IPS DF 6.9 (cell line): ENCODE results near the gene LRGUK.

ENCODE experiments used
- DNase-seq: peaks from one replicate; pipeline ENCODE4 v3.0.0-alpha.2; 2013; ENCODE audit warnings: low read depth, low spot score
- H3K27ac ChIP-seq: one replicate; pipeline ENCODE4 v1.5.1; 2013; ENCODE audit warnings: low read length, control low read depth
- H3K27me3 ChIP-seq: 2 replicates; pipeline ENCODE4 v1.6.1; 2013; ENCODE audit warnings: mild to moderate bottlenecking, low read length; ENCODE audit not compliant: control insufficient read depth, insufficient read depth
- H3K36me3 ChIP-seq: 2 replicates; pipeline ENCODE4 v1.6.1; 2013; ENCODE audit warnings: low read length; ENCODE audit not compliant: control insufficient read depth, insufficient read depth
- H3K4me1 ChIP-seq: 2 replicates; pipeline ENCODE4 v1.6.1; 2013; ENCODE audit warnings: low read length; ENCODE audit not compliant: control insufficient read depth, insufficient read depth
- H3K4me3 ChIP-seq: 2 replicates; pipeline ENCODE4 v1.5.1; 2013; ENCODE audit warnings: mild to moderate bottlenecking, low read length
- H3K9me3 ChIP-seq: 2 replicates; pipeline ENCODE4 v1.6.1; 2013; ENCODE audit warnings: low read length, inconsistent platforms; ENCODE audit not compliant: control insufficient read depth, insufficient read depth
- WGBS: extraction: QIAGEN DNeasy Blood & Tissue Kit; methylation state at CpG from one replicate; pipeline ENCODE4 v1.1.7; 2013; ENCODE audit warnings: mixed read lengths, missing lambda C conversion rate; ENCODE audit not compliant: insufficient read length, insufficient coverage; 5-methylcytosine and 5-hydroxymethylcytosine counted together

The LRGUK gene

DNA sequence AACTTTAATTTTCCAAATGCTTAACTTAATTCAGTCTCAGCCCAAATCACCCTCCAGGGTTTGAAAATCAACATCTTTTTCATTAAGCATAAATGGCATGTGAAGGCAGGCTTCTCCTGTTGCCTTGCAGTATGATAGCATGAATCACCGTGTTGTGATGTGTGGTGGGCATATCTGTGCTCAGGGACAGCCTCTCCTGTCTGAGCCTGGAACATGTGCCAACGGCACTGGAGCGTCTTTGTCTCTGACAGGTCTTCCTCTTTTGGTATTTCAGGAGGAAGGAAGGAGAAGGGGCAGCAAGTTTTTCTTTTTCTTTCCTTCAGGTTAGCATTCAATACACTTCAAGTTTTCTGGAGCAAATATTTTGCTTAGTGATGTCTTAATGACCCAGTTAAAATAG is 57.6 kb downstream of the LRGUK start:
- no peak overlapping the region for H3K27ac ChIP-seq
- no peaks in the 10 kb centered on the region; the same call in 1 of the 2 replicates for H3K4me1 ChIP-seq
- WGBS: no CpG with 5 or more reads among the region's 3 CpGs
- no peak overlapping the region for H3K4me3 ChIP-seq
- no peaks in the 10 kb centered on the region for H3K9me3 ChIP-seq
- no peak for DNase-seq
- H3K27me3 ChIP-seq: no peaks in the 10 kb centered on the region
- no peaks in the 10 kb centered on the region for H3K36me3 ChIP-seq

DNA sequence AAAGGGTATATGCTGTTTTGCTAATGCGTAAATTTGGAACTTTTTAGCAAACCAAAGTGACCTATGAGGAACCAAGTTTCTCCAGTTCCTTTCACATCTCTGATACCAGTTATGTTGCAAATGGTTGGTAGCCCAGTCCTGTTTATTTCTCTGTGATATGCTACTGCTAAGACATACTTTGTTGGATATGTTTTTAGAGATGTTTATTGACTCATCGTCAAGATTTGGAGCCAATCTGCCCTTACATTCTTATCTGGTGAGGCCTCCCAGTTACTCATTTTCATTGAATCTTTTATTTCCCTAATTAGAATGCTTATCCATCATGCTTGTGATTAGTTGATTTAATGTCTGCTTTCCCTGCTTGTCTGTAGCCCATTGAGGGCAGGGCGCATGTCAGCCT is 58.9 kb downstream of the LRGUK start:
- Histone ChIP-seq H3K27me3 (no peaks in the 10 kb centered on the region), H3K9me3 (no peaks in the 10 kb centered on the region), H3K36me3 (no peaks in the 10 kb centered on the region), H3K4me1 (no peaks in the 10 kb centered on the region; the same call in 1 of the 2 replicates), H3K4me3 (no peak overlapping the region), H3K27ac (no peak overlapping the region)
- no CpG with 5 or more reads among the region's 3 CpGs for WGBS
- no peak for DNase-seq

DNA sequence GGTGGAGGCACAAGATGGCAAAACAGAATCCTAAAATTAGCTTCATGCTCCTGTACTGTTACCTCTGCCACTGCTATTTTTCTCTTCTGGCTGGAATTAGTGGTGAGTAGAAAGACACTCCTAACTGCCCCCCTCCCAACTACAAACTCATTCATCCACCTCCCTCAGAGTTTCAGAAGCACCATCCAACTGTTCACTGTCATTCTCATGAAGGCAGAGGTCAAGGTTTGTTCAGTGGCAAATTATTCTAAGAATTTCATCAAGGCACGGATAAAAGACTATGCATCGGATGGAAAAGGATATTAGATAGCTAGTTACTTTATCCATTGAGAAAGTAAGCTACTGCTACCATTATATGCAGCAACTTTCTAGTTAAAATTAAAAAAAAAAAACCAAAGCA is 59.7 kb downstream of the LRGUK start:
- Histone ChIP-seq H3K9me3 (no peaks in the 10 kb centered on the region), H3K36me3 (no peaks in the 10 kb centered on the region), H3K4me1 (no peaks in the 10 kb centered on the region; the same call in 1 of the 2 replicates), H3K4me3 (no peak overlapping the region), H3K27ac (no peak overlapping the region), H3K27me3 (no peaks in the 10 kb centered on the region)
- no CpG with 5 or more reads among the region's 2 CpGs for WGBS
- no peak for DNase-seq

DNA sequence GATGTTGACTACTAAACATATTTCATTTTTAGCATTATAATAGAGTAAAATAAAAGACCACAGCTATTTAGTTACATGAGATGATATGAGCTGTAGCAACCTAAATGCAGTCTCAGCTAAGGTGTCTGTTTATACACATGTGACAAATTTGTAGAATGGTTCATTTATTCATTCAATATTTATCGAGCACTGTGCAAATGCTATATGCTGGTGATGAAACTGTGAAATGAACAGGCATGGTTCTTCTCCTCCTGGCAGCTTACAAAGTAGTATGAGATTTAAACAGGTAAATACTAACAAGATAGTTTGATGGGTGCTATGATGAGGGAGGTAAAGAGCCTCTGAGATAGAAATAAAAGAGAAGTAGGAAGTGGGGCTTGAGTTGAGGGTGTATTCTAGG is 60.8 kb downstream of the LRGUK start:
- no CpG with 5 or more reads among the region's 1 CpG for WGBS
- DNase-seq: no peak

DNA sequence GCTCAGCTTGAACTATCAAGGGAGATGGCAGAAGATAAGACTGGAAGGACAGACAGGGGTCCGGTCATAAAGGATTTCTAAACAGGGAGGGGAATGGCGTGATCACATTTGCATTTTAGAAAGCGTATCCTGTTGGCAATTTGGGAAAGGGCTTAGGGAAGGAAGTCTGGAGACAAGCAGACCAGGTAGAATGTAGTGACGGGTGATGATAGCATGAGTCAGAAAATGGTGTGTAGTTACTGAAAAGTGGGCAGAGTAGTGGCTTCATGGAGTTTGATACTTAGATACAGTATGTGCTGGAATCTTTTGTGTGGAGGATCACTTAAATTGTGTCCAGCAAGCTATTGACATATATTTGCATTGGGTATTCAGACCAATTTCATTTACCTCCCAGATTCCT is 61.2 kb downstream of the LRGUK start:
- no CpG with 5 or more reads among the region's 4 CpGs for WGBS
- no peak for DNase-seq
- H3K27ac ChIP-seq: no peak overlapping the region

More for the DNA sequence above, 60.8 kb downstream of the LRGUK start:
- Histone ChIP-seq H3K4me3 (no peak overlapping the region), H3K27me3 (no peaks in the 10 kb centered on the region), H3K36me3 (no peaks in the 10 kb centered on the region), H3K9me3 (no peaks in the 10 kb centered on the region), H3K4me1 (no peaks in the 10 kb centered on the region; the same call in 1 of the 2 replicates), H3K27ac (no peak overlapping the region)

DNA sequence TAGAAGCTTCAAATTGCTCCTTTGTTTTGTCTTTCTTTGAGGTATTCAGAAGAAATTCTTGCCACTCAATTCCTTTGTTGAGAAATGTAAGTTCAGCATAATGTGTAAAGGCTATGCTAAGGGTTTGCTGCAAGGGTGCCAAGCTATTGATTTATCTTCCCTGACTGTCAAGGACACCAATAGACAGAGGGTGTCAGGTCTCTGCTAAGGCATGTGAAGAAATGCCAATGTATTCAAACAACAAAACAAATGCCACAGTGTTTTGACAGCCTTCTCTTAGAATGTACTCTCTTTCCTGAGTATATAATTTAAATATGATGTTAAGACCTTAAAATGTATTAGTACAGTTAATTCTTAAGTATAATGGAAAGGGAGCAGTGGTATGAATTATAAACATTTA is 62.4 kb downstream of the LRGUK start:
- no peaks in the 10 kb centered on the region for H3K9me3 ChIP-seq
- 0 out of 2 replicates have a peak, but pooled peaks cover 3% of the 10 kb centered on the region for H3K36me3 ChIP-seq
- H3K4me3 ChIP-seq: no peak overlapping the region
- DNase-seq: no peak
- no peak overlapping the region for H3K27ac ChIP-seq
- no peaks in the 10 kb centered on the region for H3K27me3 ChIP-seq
- H3K4me1 ChIP-seq: no peaks in the 10 kb centered on the region; the same call in 1 of the 2 replicates

More for the DNA sequence above, 61.2 kb downstream of the LRGUK start:
- Histone ChIP-seq H3K4me1 (no peaks in the 10 kb centered on the region; the same call in 1 of the 2 replicates), H3K9me3 (no peaks in the 10 kb centered on the region), H3K36me3 (no peaks in the 10 kb centered on the region), H3K27me3 (no peaks in the 10 kb centered on the region), H3K4me3 (no peak overlapping the region)

DNA sequence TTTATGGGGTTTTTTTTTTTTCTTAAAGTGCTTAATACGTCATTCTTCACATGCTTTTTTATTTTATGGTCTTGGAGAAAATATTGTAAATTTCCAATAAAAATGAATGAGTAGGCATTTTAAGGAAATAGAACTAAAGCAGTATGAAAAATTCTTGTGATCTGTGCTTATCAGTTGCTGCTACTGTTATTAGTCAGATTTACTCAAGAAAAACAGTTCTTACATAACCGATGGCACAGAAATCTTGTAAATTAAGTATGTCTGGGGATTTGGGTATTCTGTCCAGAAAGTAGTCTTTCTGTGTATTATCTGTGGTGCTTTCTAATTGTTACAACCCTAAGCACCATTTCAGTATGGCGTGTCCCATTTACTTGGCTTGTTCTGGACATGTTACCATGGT is 64.7 kb downstream of the LRGUK start:
- H3K4me3 ChIP-seq: no peak overlapping the region
- 0 out of 2 replicates have a peak, but pooled peaks cover 3% of the 10 kb centered on the region for H3K36me3 ChIP-seq
- WGBS: no CpG with 5 or more reads among the region's 3 CpGs
- no peaks in the 10 kb centered on the region; the same call in 1 of the 2 replicates for H3K4me1 ChIP-seq
- DNase-seq: no peak
- H3K27me3 ChIP-seq: no peaks in the 10 kb centered on the region
- no peaks in the 10 kb centered on the region for H3K9me3 ChIP-seq
- H3K27ac ChIP-seq: no peak overlapping the region

DNA sequence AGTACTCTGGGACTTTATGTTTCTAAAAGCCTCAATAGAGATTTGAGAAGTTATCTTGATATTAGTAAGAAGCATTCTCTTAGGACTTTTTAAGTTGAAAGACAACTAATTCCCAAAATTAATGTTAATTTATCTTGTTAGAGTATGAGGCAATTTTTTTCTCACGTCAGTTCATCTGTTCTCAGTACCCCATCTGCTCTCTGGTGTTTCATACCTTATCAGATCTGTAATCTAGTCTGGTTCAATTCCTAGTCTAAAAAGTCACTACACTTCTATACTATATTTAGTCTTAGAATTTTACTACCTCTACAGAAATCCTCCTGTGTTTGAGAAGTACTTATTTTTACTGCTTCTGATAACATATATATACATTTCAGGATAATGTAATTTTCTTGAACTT is 66.1 kb downstream of the LRGUK start:
- Histone ChIP-seq H3K36me3 (0 out of 2 replicates have a peak, but pooled peaks cover 3% of the 10 kb centered on the region), H3K4me3 (no peak overlapping the region), H3K27me3 (no peaks in the 10 kb centered on the region), H3K27ac (no peak overlapping the region), H3K9me3 (no peaks in the 10 kb centered on the region), H3K4me1 (no peaks in the 10 kb centered on the region; the same call in 1 of the 2 replicates)
- WGBS: no CpG with 5 or more reads among the region's 1 CpG
- no peak for DNase-seq

DNA sequence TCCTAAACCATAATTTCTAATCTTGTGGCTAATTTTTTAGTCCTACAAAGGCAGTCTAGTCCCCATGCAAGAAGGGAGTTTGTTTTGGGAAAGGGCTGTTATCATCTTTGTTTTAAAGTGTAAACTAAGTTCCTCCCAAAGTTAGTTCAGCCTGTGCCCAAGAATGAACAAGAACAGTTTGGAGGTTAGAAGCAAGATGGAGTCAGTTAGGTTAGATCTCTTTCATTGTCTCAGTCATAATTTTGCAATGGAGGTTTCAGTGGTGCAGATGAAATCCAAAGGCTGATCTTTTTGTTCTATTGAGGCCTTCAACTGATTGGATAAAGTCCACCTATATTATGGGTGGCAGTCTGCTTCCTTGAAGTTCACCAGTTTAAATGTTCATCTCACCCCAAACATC is 68.1 kb downstream of the LRGUK start:
- DNase-seq: no peak
- no peaks in the 10 kb centered on the region for H3K9me3 ChIP-seq
- no peaks in the 10 kb centered on the region for H3K27me3 ChIP-seq
- 0 out of 2 replicates have a peak, but pooled peaks cover 3% of the 10 kb centered on the region for H3K36me3 ChIP-seq
- H3K4me1 ChIP-seq: no peaks in the 10 kb centered on the region
- no peak overlapping the region for H3K27ac ChIP-seq
- no peak overlapping the region for H3K4me3 ChIP-seq

DNA sequence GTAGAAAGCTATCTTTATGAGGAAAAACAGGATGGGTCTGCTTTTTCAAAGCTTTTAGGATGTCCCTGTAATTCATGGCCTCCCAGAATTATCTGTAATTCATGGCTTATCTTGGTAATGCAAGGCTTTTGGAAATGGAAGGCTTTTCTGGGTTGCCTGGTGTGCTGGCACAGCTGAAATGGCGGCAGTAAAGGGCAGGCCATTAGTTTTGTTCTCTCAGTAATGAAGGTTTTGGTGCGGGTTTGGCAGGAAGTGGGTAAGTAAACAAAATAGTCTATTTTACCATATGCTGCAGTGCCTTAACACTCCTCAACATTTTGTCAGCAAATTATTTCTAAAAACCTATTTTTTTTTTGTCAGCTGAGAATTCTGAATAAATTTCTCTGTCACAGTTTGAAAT is 69.3 kb downstream of the LRGUK start:
- Histone ChIP-seq H3K27ac (no peak overlapping the region), H3K36me3 (0 out of 2 replicates have a peak, but pooled peaks cover 3% of the 10 kb centered on the region), H3K27me3 (no peaks in the 10 kb centered on the region), H3K4me1 (no peaks in the 10 kb centered on the region), H3K9me3 (no peaks in the 10 kb centered on the region), H3K4me3 (no peak overlapping the region)
- no peak for DNase-seq
- WGBS: no CpG with 5 or more reads among the region's 2 CpGs

DNA sequence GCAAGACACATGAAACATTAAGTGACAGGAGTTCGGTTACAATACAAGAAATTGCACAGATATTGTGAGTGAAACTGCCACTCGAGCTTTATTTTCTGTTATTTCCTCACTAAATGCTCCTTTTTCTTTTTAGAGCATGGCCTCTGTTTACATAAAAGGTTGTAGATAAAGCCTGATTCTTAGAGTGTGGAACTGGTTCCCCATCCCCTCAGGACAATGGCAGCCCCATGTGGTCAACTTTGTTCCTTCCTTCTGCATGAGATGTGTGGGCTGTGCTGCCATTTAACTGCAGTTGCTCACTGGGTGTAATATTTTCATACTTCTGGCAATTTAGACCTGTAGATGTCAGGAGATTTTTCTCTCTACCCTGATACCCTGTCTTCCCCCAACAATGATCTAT is 70.2 kb downstream of the LRGUK start:
- Histone ChIP-seq H3K9me3 (no peaks in the 10 kb centered on the region), H3K27me3 (no peaks in the 10 kb centered on the region), H3K4me3 (no peak overlapping the region), H3K4me1 (no peaks in the 10 kb centered on the region), H3K27ac (no peak overlapping the region), H3K36me3 (0 out of 2 replicates have a peak, but pooled peaks cover 3% of the 10 kb centered on the region)
- WGBS: no CpG with 5 or more reads among the region's 2 CpGs
- DNase-seq: no peak
